ENCODE measurements around the gene JAML. TPM values are rescaled to one million over a fixed set of nuclear protein-coding genes. Genes with fewer than 3 reads are reported as not detected.

Gene JAML
- total RNA-seq, 4 donors from 2014 or later: 3.2 to 15.1 (median 8.0) TPM

GRCh38 chr11:118243993-118244762 lies 19.4 kb upstream of the JAML start:
- Histone ChIP-seq H3K9me3 (no peaks in the 10 kb centered on the region), H3K27me3 (no peaks in the 10 kb centered on the region), H3K4me3 (no peak overlapping the region), H3K4me1 (peaks cover 0 to 40% (median 11%) of the 10 kb centered on the region in 4 donors), H3K36me3 (no peaks in the 10 kb centered on the region), H3K27ac (no peak overlapping the region)
- in situ Hi-C loops (cut with MboI; ENCODE audit: low pct_ligation_motif_present in 1 of 4, low pct_unique_long_range_greater_than_20kb in 1 of 4, low sequenced_read_pairs in 3 of 4) (no loop called here), intact Hi-C loops (cut with DNase I; ENCODE audit: low total_unique reads) (no loop called here)
- 79 to 85% methylated on average over 3 of the region's 3 CpGs for WGBS, 2 donors (ENCODE audit: low coverage in 1 of 2)
- DNase-seq: no peak
- no peak for TF ChIP-seq EP300 (IDR thresholded peaks at IDR 0.05; ENCODE audit: low read depth)
- TF ChIP-seq POLR2A (IDR thresholded peaks at IDR 0.05): no peak
- TF ChIP-seq POLR2AphosphoS5 (IDR thresholded peaks at IDR 0.05): no peak
- no peak for TF ChIP-seq CTCF (IDR thresholded peaks at IDR 0.05)

GRCh38 chr11:118243161-118243560 lies 18.4 kb upstream of the JAML start:
- TF ChIP-seq EP300 (IDR thresholded peaks at IDR 0.05; ENCODE audit: low read depth): no peak
- TF ChIP-seq POLR2A (IDR thresholded peaks at IDR 0.05): no peak
- TF ChIP-seq CTCF (IDR thresholded peaks at IDR 0.05): no peak
- TF ChIP-seq POLR2AphosphoS5 (IDR thresholded peaks at IDR 0.05): no peak
- peaks cover 0 to 42% (median 12%) of the 10 kb centered on the region in 4 donors for H3K4me1 ChIP-seq
- in situ Hi-C loops (cut with MboI; ENCODE audit: low pct_ligation_motif_present in 1 of 4, low pct_unique_long_range_greater_than_20kb in 1 of 4, low sequenced_read_pairs in 3 of 4): no loop called here
- no peak for DNase-seq
- no peaks in the 10 kb centered on the region for H3K27me3 ChIP-seq
- no peaks in the 10 kb centered on the region for H3K9me3 ChIP-seq
- intact Hi-C loops (cut with DNase I; ENCODE audit: low total_unique reads): no loop called here
- no peak overlapping the region for H3K27ac ChIP-seq
- no peak overlapping the region for H3K4me3 ChIP-seq
- 70 to 96% methylated on average over 4 to 8 of the region's 8 CpGs for WGBS, 2 donors (ENCODE audit: low coverage in 1 of 2)
- no peaks in the 10 kb centered on the region for H3K36me3 ChIP-seq

DNA sequence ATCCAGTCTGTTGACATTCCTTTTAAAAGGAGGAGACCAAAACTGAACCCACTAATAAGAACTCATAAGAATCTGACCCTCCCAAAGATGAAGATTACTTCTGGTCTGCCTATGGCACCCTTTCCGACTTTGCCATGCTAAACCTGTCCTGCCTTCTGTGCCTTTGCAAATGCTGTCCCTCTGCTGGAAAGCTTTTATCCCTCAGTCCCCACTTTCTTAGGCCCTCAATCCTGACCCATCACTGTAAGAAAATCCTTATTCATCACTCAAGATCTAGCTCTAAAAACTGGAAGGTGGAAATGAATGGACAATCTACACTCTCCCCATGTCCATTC lies 16.9 kb upstream of the JAML start:
- DNase-seq: no peak
- Histone ChIP-seq H3K4me3 (no peak overlapping the region), H3K27me3 (no peaks in the 10 kb centered on the region), H3K9me3 (no peaks in the 10 kb centered on the region), H3K36me3 (no peaks in the 10 kb centered on the region), H3K4me1 (peaks cover 0 to 34% (median 12%) of the 10 kb centered on the region in 4 donors), H3K27ac (peak overlapping the region; percentile 67 to 80 (median 78))
- intact Hi-C loops (cut with DNase I; ENCODE audit: low total_unique reads) (no loop called here), in situ Hi-C loops (cut with MboI; ENCODE audit: low pct_ligation_motif_present in 1 of 4, low pct_unique_long_range_greater_than_20kb in 1 of 4, low sequenced_read_pairs in 3 of 4) (no loop called here)
- WGBS, 2 donors (ENCODE audit: low coverage in 1 of 2): 67 to 78% methylated on average over 1 of the region's 1 CpG
- no peak for TF ChIP-seq POLR2AphosphoS5 (IDR thresholded peaks at IDR 0.05)
- no peak for TF ChIP-seq EP300 (IDR thresholded peaks at IDR 0.05; ENCODE audit: low read depth)
- TF ChIP-seq POLR2A (IDR thresholded peaks at IDR 0.05): no peak
- no peak for TF ChIP-seq CTCF (IDR thresholded peaks at IDR 0.05)

GRCh38 chr11:118240999-118241763 lies 16.4 kb upstream of the JAML start:
- peak overlapping the region; percentile 67 to 80 (median 78) for H3K27ac ChIP-seq
- no peaks in the 10 kb centered on the region for H3K36me3 ChIP-seq
- H3K4me1 ChIP-seq: peaks cover 0 to 33% (median 12%) of the 10 kb centered on the region in 4 donors
- H3K9me3 ChIP-seq: no peaks in the 10 kb centered on the region
- intact Hi-C loops (cut with DNase I; ENCODE audit: low total_unique reads): no loop called here
- TF ChIP-seq EP300 (IDR thresholded peaks at IDR 0.05; ENCODE audit: low read depth): no peak
- peak in 2 of 3 donors; percentile 55 to 77 for TF ChIP-seq POLR2AphosphoS5 (IDR thresholded peaks at IDR 0.05)
- no peak for TF ChIP-seq CTCF (IDR thresholded peaks at IDR 0.05)
- WGBS, 2 donors (ENCODE audit: low coverage in 1 of 2): 44 to 50% methylated on average over 1 to 9 of the region's 9 CpGs
- DNase-seq: peak; percentile 43
- H3K4me3 ChIP-seq: no peak overlapping the region
- no peaks in the 10 kb centered on the region for H3K27me3 ChIP-seq
- in situ Hi-C loops (cut with MboI; ENCODE audit: low pct_ligation_motif_present in 1 of 4, low pct_unique_long_range_greater_than_20kb in 1 of 4, low sequenced_read_pairs in 3 of 4): no loop called here
